Measurements from ENCODE around the gene METTL4. TPM values are rescaled to one million over a fixed set of nuclear protein-coding genes. Genes with fewer than 3 reads are reported as not detected.

Gene METTL4
- total RNA-seq, 1 donor from 2014 or later = 11.1 TPM

- peaks cover 3% of the 10 kb centered on the region for H3K4me1 ChIP-seq
- H3K27me3 ChIP-seq = no peaks in the 10 kb centered on the region
- DNase-seq (no peak), ATAC-seq (no peak)
- no peak overlapping the region for H3K27ac ChIP-seq
- no peak overlapping the region for H3K4me3 ChIP-seq
- H3K36me3 ChIP-seq = no peaks in the 10 kb centered on the region
- TF ChIP-seq CTCF (IDR thresholded peaks at IDR 0.05) = no peak
- no peaks in the 10 kb centered on the region for H3K9me3 ChIP-seq
- intact Hi-C loops (cut with DNase I) = no loop called here
These were observed 59.9 kb downstream of the METTL4 start for GRCh38 chr18:2511451-2511850.

GRCh38 chr18:2510416-2510815 is 60.9 kb downstream of the METTL4 start:
- Histone ChIP-seq H3K9me3 (no peaks in the 10 kb centered on the region), H3K27ac (no peak overlapping the region), H3K4me3 (no peak overlapping the region), H3K36me3 (no peaks in the 10 kb centered on the region), H3K4me1 (no peaks in the 10 kb centered on the region), H3K27me3 (no peaks in the 10 kb centered on the region)
- DNase-seq (no peak), ATAC-seq (no peak)
- intact Hi-C loops (cut with DNase I) = no loop called here
- TF ChIP-seq CTCF (IDR thresholded peaks at IDR 0.05) = no peak

- no peak for TF ChIP-seq CTCF (IDR thresholded peaks at IDR 0.05)
- no peaks in the 10 kb centered on the region for H3K27me3 ChIP-seq
- intact Hi-C loops (cut with DNase I) = no loop called here
These were observed 62.6 kb downstream of the METTL4 start for GRCh38 chr18:2508678-2509077.

GRCh38 chr18:2508155-2508554 is 63.1 kb downstream of the METTL4 start:
- Histone ChIP-seq H3K27ac (no peak overlapping the region), H3K4me3 (no peak overlapping the region), H3K36me3 (no peaks in the 10 kb centered on the region), H3K4me1 (no peaks in the 10 kb centered on the region), H3K9me3 (no peaks in the 10 kb centered on the region), H3K27me3 (no peaks in the 10 kb centered on the region)
- ATAC-seq (no peak), DNase-seq (no peak)
- intact Hi-C loops (cut with DNase I) = no loop called here
- TF ChIP-seq CTCF (IDR thresholded peaks at IDR 0.05) = no peak

More at GRCh38 chr18:2508678-2509077, 62.6 kb downstream of the METTL4 start:
- no peak for DNase-seq
- Histone ChIP-seq H3K4me3 (no peak overlapping the region), H3K4me1 (no peaks in the 10 kb centered on the region), H3K36me3 (no peaks in the 10 kb centered on the region), H3K27ac (no peak overlapping the region), H3K9me3 (no peaks in the 10 kb centered on the region)
- no peak for ATAC-seq

- H3K4me1 ChIP-seq = no peaks in the 10 kb centered on the region
- H3K9me3 ChIP-seq = no peaks in the 10 kb centered on the region
- H3K27me3 ChIP-seq = no peaks in the 10 kb centered on the region
- H3K27ac ChIP-seq = no peak overlapping the region
- DNase-seq = no peak
- no peak for ATAC-seq
- no peak for TF ChIP-seq CTCF (IDR thresholded peaks at IDR 0.05)
- intact Hi-C loops (cut with DNase I) = no loop called here
- H3K4me3 ChIP-seq = no peak overlapping the region
- no peaks in the 10 kb centered on the region for H3K36me3 ChIP-seq
These were observed 66.7 kb downstream of the METTL4 start for GRCh38 chr18:2504642-2505041.

GRCh38 chr18:2502880-2503279 is 68.4 kb downstream of the METTL4 start:
- Histone ChIP-seq H3K4me3 (no peak overlapping the region), H3K4me1 (no peaks in the 10 kb centered on the region), H3K27me3 (no peaks in the 10 kb centered on the region), H3K9me3 (no peaks in the 10 kb centered on the region), H3K36me3 (no peaks in the 10 kb centered on the region), H3K27ac (no peak overlapping the region)
- DNase-seq (no peak), ATAC-seq (no peak)
- TF ChIP-seq CTCF (IDR thresholded peaks at IDR 0.05) = no peak
- intact Hi-C loops (cut with DNase I) = no loop called here
